HG03521 (cell line): Measurements from ENCODE around the gene FGF5.
"Not testable (repeated sequence)": the region's sequence is repeated elsewhere in the genome, so short reads cannot be mapped to it uniquely, and the experiment has no call there.

Source experiments
- ATAC-seq: cut with Tn5 transposase; IDR thresholded peaks from one replicate; pipeline ENCODE4 v1.9.1; 2021; ENCODE audit warnings: mild to moderate bottlenecking, moderate library complexity; ENCODE audit not compliant: unreplicated experiment

FGF5 gene

GRCh38 chr4:80294206-80294605 lies 27.7 kb downstream of the FGF5 start:
- no peak for ATAC-seq

GRCh38 chr4:80295336-80295735 lies 28.9 kb downstream of the FGF5 start:
- ATAC-seq, result no peak

GRCh38 chr4:80295826-80296225 lies 29.4 kb downstream of the FGF5 start:
- no peak for ATAC-seq

- no peak for ATAC-seq
These were observed 35.4 kb downstream of the FGF5 start for GRCh38 chr4:80301884-80302283.

- no peak for ATAC-seq
These were observed 36.3 kb downstream of the FGF5 start for GRCh38 chr4:80302616-80303223.

GRCh38 chr4:80305466-80305865 lies 39.0 kb downstream of the FGF5 start:
- ATAC-seq, result no peak

GRCh38 chr4:80306260-80306659 lies 39.8 kb downstream of the FGF5 start:
- ATAC-seq, result no peak

GRCh38 chr4:80307183-80307735 lies 40.8 kb downstream of the FGF5 start:
- ATAC-seq, result no peak

GRCh38 chr4:80307774-80308465 lies 41.5 kb downstream of the FGF5 start:
- ATAC-seq, result no peak

- ATAC-seq, result no peak
These were observed 42.0 kb downstream of the FGF5 start for GRCh38 chr4:80308466-80308822.

- ATAC-seq, result no peak
These were observed 43.0 kb downstream of the FGF5 start for GRCh38 chr4:80309294-80310004.

GRCh38 chr4:80311130-80311529 lies 44.7 kb downstream of the FGF5 start:
- ATAC-seq, result no peak

GRCh38 chr4:80312124-80312523 lies 45.7 kb downstream of the FGF5 start:
- no peak for ATAC-seq

- no peak for ATAC-seq
These were observed 47.2 kb downstream of the FGF5 start for GRCh38 chr4:80313627-80314026.

- not testable (repeated sequence) for ATAC-seq
These were observed 49.4 kb downstream of the FGF5 start for GRCh38 chr4:80315848-80316247.

GRCh38 chr4:80321341-80321740 lies 54.9 kb downstream of the FGF5 start:
- ATAC-seq, result no peak

- no peak for ATAC-seq
These were observed 55.3 kb downstream of the FGF5 start for GRCh38 chr4:80321776-80322175.

- ATAC-seq, result no peak
These were observed 56.3 kb downstream of the FGF5 start for GRCh38 chr4:80322716-80323115.

- no peak for ATAC-seq
These were observed 57.7 kb downstream of the FGF5 start for GRCh38 chr4:80324171-80324570.

GRCh38 chr4:80331693-80332092 lies 65.2 kb downstream of the FGF5 start:
- ATAC-seq, result no peak

GRCh38 chr4:80333121-80333520 lies 66.7 kb downstream of the FGF5 start:
- no peak for ATAC-seq

- ATAC-seq, result no peak
These were observed 68.1 kb downstream of the FGF5 start for GRCh38 chr4:80334568-80334967.
